Gastrocnemius medialis (tissue), 4 donors: ENCODE data around the gene ABCB6. TPM values are rescaled to one million over a fixed set of nuclear protein-coding genes. Genes with fewer than 3 reads are reported as not detected.

Experiments used
- ATAC-seq, 2 donors: fragments of 150-250 bp; one replicate each; pipeline ENCODE4 v1.9.1; 2016
- DNase-seq, 2 donors: peaks; one replicate each; pipeline ENCODE4 v3.0.0-alpha.2; 2019
- H3K27ac ChIP-seq, 4 donors: fragments of 200-600 bp; sonication (generic); 1 replicate in 1 of 4; 2 replicates in 3 of 4; pipeline ENCODE4 v1.5.1; 2016 to 2018; ENCODE audit warnings: mild to moderate bottlenecking in 2 of 4, moderate library complexity in 1 of 4
- H3K27me3 ChIP-seq, 3 donors: fragments of 200-600 bp; sonication (generic) in 2 of 3; 1 replicate in 1 of 3; 2 replicates in 2 of 3; pipeline versions ENCODE4 v1.5.1 to v1.6.0; 2016 to 2019; ENCODE audit warnings: mild to moderate bottlenecking in 1 of 3, moderate library complexity in 1 of 3
- H3K36me3 ChIP-seq, 2 donors: fragments of 200-600 bp; sonication (generic) in 1 of 2; one replicate each; pipeline ENCODE4 v1.5.1; 2017 to 2018
- H3K4me1 ChIP-seq, 2 donors: fragments of 200-600 bp; sonication (generic) in 1 of 2; one replicate each; pipeline ENCODE4 v1.5.1; 2016 to 2017; ENCODE audit warnings: mild to moderate bottlenecking in 2 of 2
- H3K4me3 ChIP-seq, 4 donors: fragments of 200-600 bp; sonication (generic) in 3 of 4; 1 replicate in 1 of 4; 2 replicates in 3 of 4; pipeline ENCODE4 v1.5.1; 2016 to 2019; ENCODE audit warnings: mild to moderate bottlenecking in 2 of 4
- H3K9me3 ChIP-seq, 3 donors: fragments of 200-600 bp; sonication (generic) in 2 of 3; 1 replicate in 1 of 3; 2 replicates in 2 of 3; pipeline ENCODE4 v1.5.1; 2016 to 2019
- CTCF ChIP-seq, 5 experiments: fragments of 450-650 bp in 3 of 5; fragments of 200-600 bp in 2 of 5; sonication (generic) in 2 of 5; IDR thresholded peaks in 4 of 5; conservative IDR thresholded peaks in 1 of 5; 1 replicate in 4 of 5; 2 replicates in 1 of 5; pipeline ENCODE4 v1.5.1; 2016 to 2019; ENCODE audit warnings: antibody characterized with exemption in 5 of 5, mild to moderate bottlenecking in 3 of 5, moderate library complexity in 3 of 5
- POLR2A ChIP-seq, 2 donors: fragments of 450-650 bp; IDR thresholded peaks; one replicate each; pipeline ENCODE4 v1.6.1; 2017; ENCODE audit warnings: antibody characterized with exemption in 2 of 2, mild to moderate bottlenecking in 2 of 2, moderate library complexity in 2 of 2
- in situ Hi-C, 4 donors: fragments of 200-750 bp; cut with MboI; loops; one replicate each; pipeline versions ENCODE4 v1.15.0 to v1.8.0; 2017; ENCODE audit warnings: low sequenced_read_pairs in 4 of 4
- intact Hi-C: fragments of 100-400 bp; cut with DNase I; formaldehyde crosslinking; loops from one replicate; pipeline ENCODE4 v1.15.1; 2023; ENCODE audit warnings: low total_unique reads
- total RNA-seq, 4 donors: library from RNA; depleted of rRNA; stranded (reverse); fragments of >200 nt; gene quantifications; one replicate each; pipeline versions ENCODE4 v1.1.0 to v1.2.3, GENCODE V29; 2016

The ABCB6 gene
- total RNA-seq, 4 donors from 2014 or later = 15.0 to 45.8 (median 31.8) TPM

GRCh38 chr2:219199470-219200211, 19.1 kb downstream of the ABCB6 start:
- H3K4me3 ChIP-seq = no peak overlapping the region
- TF ChIP-seq POLR2A (IDR thresholded peaks at IDR 0.05) = no peak
- no peak for TF ChIP-seq CTCF (IDR thresholded peaks at IDR 0.05 in 4 of 5, conservative IDR thresholded peaks at IDR 0.05 in 1 of 5)
- intact Hi-C loops = no loop called here
- no peak for ATAC-seq
- in situ Hi-C loops = no loop called here
- DNase-seq = no peak
- H3K27me3 ChIP-seq = peaks cover 0 to 9% (median 9%) of the 10 kb centered on the region in 3 donors
- no peaks in the 10 kb centered on the region for H3K36me3 ChIP-seq
- H3K4me1 ChIP-seq = no peaks in the 10 kb centered on the region
- H3K27ac ChIP-seq = no peak overlapping the region
- H3K9me3 ChIP-seq = no peaks in the 10 kb centered on the region

GRCh38 chr2:219198974-219199373, 19.8 kb downstream of the ABCB6 start:
- Histone ChIP-seq H3K4me3 (no peak overlapping the region), H3K27me3 (peaks cover 0 to 9% (median 9%) of the 10 kb centered on the region in 3 donors), H3K27ac (no peak overlapping the region), H3K36me3 (no peaks in the 10 kb centered on the region), H3K9me3 (no peaks in the 10 kb centered on the region), H3K4me1 (no peaks in the 10 kb centered on the region)
- ATAC-seq (no peak), DNase-seq (no peak)
- in situ Hi-C loops = no loop called here
- intact Hi-C loops = no loop called here
- no peak for TF ChIP-seq CTCF (IDR thresholded peaks at IDR 0.05 in 4 of 5, conservative IDR thresholded peaks at IDR 0.05 in 1 of 5)
- no peak for TF ChIP-seq POLR2A (IDR thresholded peaks at IDR 0.05)

GRCh38 chr2:219197388-219197787, 21.4 kb downstream of the ABCB6 start:
- no peak for ATAC-seq

GRCh38 chr2:219186754-219187456, 31.9 kb downstream of the ABCB6 start:
- TF ChIP-seq POLR2A (IDR thresholded peaks at IDR 0.05) = no peak
- no peak for TF ChIP-seq CTCF (IDR thresholded peaks at IDR 0.05 in 4 of 5, conservative IDR thresholded peaks at IDR 0.05 in 1 of 5)
- H3K36me3 ChIP-seq = peaks cover 0 to 26% of the 10 kb centered on the region in 2 donors
- ATAC-seq (no peak), DNase-seq (no peak)
- no peaks in the 10 kb centered on the region for H3K4me1 ChIP-seq
- H3K9me3 ChIP-seq = no peaks in the 10 kb centered on the region
- no peak overlapping the region for H3K27ac ChIP-seq
- H3K4me3 ChIP-seq = no peak overlapping the region
- no peaks in the 10 kb centered on the region for H3K27me3 ChIP-seq
- in situ Hi-C loops (no loop called here), intact Hi-C loops (no loop called here)

More at GRCh38 chr2:219197388-219197787, 21.4 kb downstream of the ABCB6 start:
- H3K36me3 ChIP-seq = no peaks in the 10 kb centered on the region
- H3K27me3 ChIP-seq = peaks cover 0 to 9% (median 9%) of the 10 kb centered on the region in 3 donors
- in situ Hi-C loops (no loop called here), intact Hi-C loops (no loop called here)
- no peak for DNase-seq
- H3K27ac ChIP-seq = no peak overlapping the region
- no peak overlapping the region for H3K4me3 ChIP-seq
- TF ChIP-seq POLR2A (IDR thresholded peaks at IDR 0.05) (no peak), CTCF (IDR thresholded peaks at IDR 0.05 in 4 of 5, conservative IDR thresholded peaks at IDR 0.05 in 1 of 5) (no peak)
- H3K4me1 ChIP-seq = no peaks in the 10 kb centered on the region
- no peaks in the 10 kb centered on the region for H3K9me3 ChIP-seq
